Left ventricle myocardium inferior (tissue), 1 donor: Measurements from ENCODE around the gene TMA7. TPM values are rescaled to one million over a fixed set of nuclear protein-coding genes. Genes with fewer than 3 reads are reported as not detected.

Experiments
- DNase-seq: peaks from one replicate; pipeline ENCODE4 v3.0.0-alpha.2; 2020
- H3K27ac ChIP-seq: fragments of 200-600 bp; replicated peaks from 2 replicates; pipeline ENCODE4 v1.8.0; 2021
- H3K27me3 ChIP-seq: fragments of 200-600 bp; 2 replicates; pipeline ENCODE4 v1.8.0; 2021; ENCODE audit warnings: low read depth
- H3K36me3 ChIP-seq: fragments of 200-600 bp; 2 replicates; pipeline ENCODE4 v1.8.0; 2021
- H3K4me1 ChIP-seq: fragments of 200-600 bp; 2 replicates; pipeline ENCODE4 v1.8.0; 2021
- H3K4me3 ChIP-seq: fragments of 200-600 bp; 2 replicates; pipeline ENCODE4 v1.8.0; 2021; ENCODE audit warnings: mild to moderate bottlenecking, moderate library complexity
- H3K9me3 ChIP-seq: fragments of 200-600 bp; replicated peaks from 2 replicates; pipeline ENCODE4 v1.8.0; 2021
- CTCF ChIP-seq: fragments of 200-600 bp; IDR thresholded peaks from 2 replicates; pipeline ENCODE4 v1.8.0; 2021; ENCODE audit warnings: antibody characterized with exemption, mild to moderate bottlenecking, borderline replicate concordance
- intact Hi-C: fragments of 100-400 bp; cut with micrococcal nuclease; formaldehyde crosslinking; loops from one replicate; pipeline ENCODE4 v1.11.0; 2022
- total RNA-seq: library from RNA; stranded (reverse); fragmentation: NEBNext Ultra II Directional; extraction: Animal tissue kit (Norgen Biotek cat#: 25700); gene quantifications from one replicate; pipeline ENCODE4 v1.2.1, GENCODE V29; 2021
- donor health status: DM: no; HTN: yes; CAD: no; lungs with severe emphysema.

The TMA7 gene
- total RNA-seq, 1 donor from 2014 or later: 258 TPM

GRCh38 chr3:48413611-48414010 lies 26.4 kb upstream of the TMA7 start:
- Histone ChIP-seq H3K9me3 (no peaks in the 10 kb centered on the region), H3K27me3 (no peaks in the 10 kb centered on the region), H3K4me3 (no peak overlapping the region), H3K27ac (no peak overlapping the region), H3K4me1 (no peaks in the 10 kb centered on the region), H3K36me3 (peaks cover 97% of the 10 kb centered on the region)
- no peak for DNase-seq
- TF ChIP-seq CTCF: no peak
- intact Hi-C loops: no loop called here

- DNase-seq: no peak
- Histone ChIP-seq H3K36me3 (peaks cover 97% of the 10 kb centered on the region), H3K4me3 (no peak overlapping the region), H3K4me1 (no peaks in the 10 kb centered on the region), H3K27ac (no peak overlapping the region), H3K9me3 (no peaks in the 10 kb centered on the region), H3K27me3 (no peaks in the 10 kb centered on the region)
- TF ChIP-seq CTCF: no peak
- intact Hi-C loops: no loop called here
Measured at GRCh38 chr3:48414376-48415250, 25.4 kb upstream of the TMA7 start.

GRCh38 chr3:48415251-48415953 lies 24.7 kb upstream of the TMA7 start:
- intact Hi-C loops: no loop called here
- Histone ChIP-seq H3K27me3 (no peaks in the 10 kb centered on the region), H3K9me3 (no peaks in the 10 kb centered on the region), H3K4me1 (no peaks in the 10 kb centered on the region), H3K36me3 (peaks cover 94% of the 10 kb centered on the region), H3K4me3 (no peak overlapping the region), H3K27ac (no peak overlapping the region)
- no peak for TF ChIP-seq CTCF
- DNase-seq: no peak

- intact Hi-C loops: no loop called here
- Histone ChIP-seq H3K27ac (no peak overlapping the region), H3K27me3 (no peaks in the 10 kb centered on the region), H3K9me3 (no peaks in the 10 kb centered on the region), H3K4me1 (peaks cover under 1% of the 10 kb centered on the region), H3K4me3 (no peak overlapping the region), H3K36me3 (peaks cover 91% of the 10 kb centered on the region)
- TF ChIP-seq CTCF: no peak
- no peak for DNase-seq
Measured at GRCh38 chr3:48416091-48416505, 24.0 kb upstream of the TMA7 start.

- Histone ChIP-seq H3K4me1 (peaks cover 5% of the 10 kb centered on the region), H3K27me3 (no peaks in the 10 kb centered on the region), H3K9me3 (no peaks in the 10 kb centered on the region), H3K4me3 (no peak overlapping the region), H3K27ac (no peak overlapping the region), H3K36me3 (peaks cover 86% of the 10 kb centered on the region)
- TF ChIP-seq CTCF: no peak
- no peak for DNase-seq
- intact Hi-C loops: no loop called here
Measured at GRCh38 chr3:48416546-48416945, 23.5 kb upstream of the TMA7 start.
